SK-N-SH (cell line): ENCODE results near the gene TMEM200C. TPM values are rescaled to one million over a fixed set of nuclear protein-coding genes. Genes with fewer than 3 reads are reported as not detected.

Experiments used
- CTCF ChIA-PET: fragments of 300-600, 350-600 bp; formaldehyde crosslinking; extraction: SDS; loops from one replicate; lab custom pipeline; 2021; lab: Yijun Ruan, JAX
- POLR2A ChIA-PET: fragments of 350-600 bp; sonication (Branson Sonifier 250); formaldehyde crosslinking; extraction: SDS; loops from one replicate; lab custom pipeline; 2020; ENCODE audit warnings: antibody characterized with exemption, inconsistent platforms; lab: Yijun Ruan, JAX
- DNase-seq: peaks from one replicate; pipeline ENCODE4 v3.0.0; 2012
- H2AFZ ChIP-seq: fragments of 200-600 bp; sonication (generic); 2 replicates; pipeline ENCODE4 v1.8.1; 2016; ENCODE audit warnings: antibody characterized with exemption, mild to moderate bottlenecking, low read depth
- H3F3A ChIP-seq: fragments of 200-600 bp; sonication (generic); replicated peaks from 2 replicates; pipeline ENCODE3; 2016; ENCODE audit warnings: antibody characterized with exemption, mild to moderate bottlenecking; ENCODE audit not compliant: insufficient read depth
- H3K27ac ChIP-seq, 2 experiments: fragments of 200-500 bp in 1 of 2; fragments of 200-600 bp in 1 of 2; sonication (Bioruptor generic) in 1 of 2; sonication (generic), shearing (Covaris generic) in 1 of 2; 2 replicates each; pipeline versions ENCODE4 v1.5.1 to v1.6.1; 2014 to 2016; ENCODE audit warnings: low read depth in 2 of 2, inconsistent platforms in 1 of 2, low read length in 1 of 2, mild to moderate bottlenecking in 1 of 2, mixed read lengths in 1 of 2
- H3K27me3 ChIP-seq: fragments of 200-600 bp; sonication (generic), shearing (Covaris generic); 2 replicates; pipeline ENCODE4 v1.6.1; 2016; ENCODE audit warnings: mixed run types; ENCODE audit not compliant: insufficient read depth
- H3K36me3 ChIP-seq, 2 experiments: fragments of 200-500 bp in 1 of 2; fragments of 200-600 bp in 1 of 2; sonication (Bioruptor generic) in 1 of 2; sonication (generic) in 1 of 2; replicated peaks in 1 of 2; 2 replicates each; pipeline versions ENCODE3 to v1.5.1; 2014 to 2016; ENCODE audit warnings: low read length in 1 of 2, mild to moderate bottlenecking in 1 of 2; ENCODE audit not compliant: insufficient read depth in 2 of 2, control insufficient read depth in 1 of 2
- H3K4me1 ChIP-seq, 2 experiments: fragments of 200-500 bp in 1 of 2; fragments of 200-600 bp in 1 of 2; sonication (Bioruptor generic) in 1 of 2; sonication (generic), shearing (Covaris generic) in 1 of 2; 2 replicates each; pipeline versions ENCODE4 v1.5.1 to v1.6.1; 2014 to 2016; ENCODE audit warnings: low read depth in 1 of 2, low read length in 1 of 2, mixed run types in 1 of 2; ENCODE audit not compliant: insufficient read depth in 2 of 2, control insufficient read depth in 1 of 2
- H3K4me2 ChIP-seq: fragments of 200-600 bp; sonication (generic), shearing (Covaris generic); 2 replicates; pipeline ENCODE4 v1.6.1; 2017; ENCODE audit warnings: mixed run types
- H3K4me3 ChIP-seq, 2 experiments: fragments of 200-500 bp in 1 of 2; fragments of 200-600 bp in 1 of 2; sonication (Bioruptor generic) in 1 of 2; sonication (generic), shearing (Covaris generic) in 1 of 2; 2 replicates each; pipeline versions ENCODE4 v1.5.1 to v1.8.1; 2014 to 2016; ENCODE audit warnings: low read depth in 2 of 2, inconsistent platforms in 1 of 2, low read length in 1 of 2, mild to moderate bottlenecking in 1 of 2, mixed read lengths in 1 of 2, moderate library complexity in 1 of 2
- H3K79me2 ChIP-seq: fragments of 200-600 bp; sonication (generic); 2 replicates; pipeline ENCODE4 v1.8.1; 2017; ENCODE audit warnings: mild to moderate bottlenecking; ENCODE audit not compliant: insufficient read depth
- H3K9ac ChIP-seq: fragments of 200-600 bp; sonication (generic); 2 replicates; pipeline ENCODE4 v1.6.1; 2017; ENCODE audit warnings: mixed run types
- H3K9me2 ChIP-seq: fragments of 200-600 bp; sonication (generic); 2 replicates; pipeline ENCODE4 v1.6.1; 2017; ENCODE audit warnings: mixed run types
- H3K9me3 ChIP-seq: fragments of 200-600 bp; sonication (generic); 2 replicates; pipeline ENCODE4 v1.6.1; 2017; ENCODE audit warnings: mixed run types, mild to moderate bottlenecking, moderate library complexity
- H4K20me1 ChIP-seq: fragments of 200-600 bp; sonication (generic); 2 replicates; pipeline ENCODE4 v1.6.1; 2017; ENCODE audit warnings: mild to moderate bottlenecking, mixed run types; ENCODE audit not compliant: insufficient read depth
- CHD2 ChIP-seq: fragments of 150-350 bp; IDR thresholded peaks from 2 replicates; pipeline ENCODE4 v1.6.1; 2018; ENCODE audit warnings: low read length; ENCODE audit not compliant: partially characterized antibody
- EZH2phosphoT487 ChIP-seq: fragments of 200-600 bp; sonication (generic); IDR thresholded peaks from 2 replicates; pipeline ENCODE4 v1.6.1; 2017; ENCODE audit warnings: low read depth, mixed run types, mild to moderate bottlenecking, antibody characterized with exemption, moderate library complexity, borderline replicate concordance
- FOSL2 ChIP-seq: IDR thresholded peaks from 2 replicates; pipeline ENCODE4 v1.4.0; 2012; ENCODE audit warnings: low read depth, mild to moderate bottlenecking, moderate library complexity, borderline replicate concordance
- FOXJ3 ChIP-seq: sonication (generic); formaldehyde crosslinking; IDR thresholded peaks from 2 replicates; pipeline ENCODE4 v1.5.1; 2020; ENCODE audit warnings: mild to moderate bottlenecking, missing genetic modification reagents
- GABPA ChIP-seq: IDR thresholded peaks from 2 replicates; pipeline ENCODE4 v1.4.0; 2012; ENCODE audit warnings: low read depth, mild to moderate bottlenecking
- IRF3 ChIP-seq: fragments of 150-350 bp; IDR thresholded peaks from 2 replicates; pipeline ENCODE4 v1.6.1; 2016; ENCODE audit warnings: mild to moderate bottlenecking, low read depth, low read length
- MAX ChIP-seq: IDR thresholded peaks from 2 replicates; pipeline ENCODE4 v1.4.0; 2012; ENCODE audit warnings: low read depth
- MEF2A ChIP-seq: IDR thresholded peaks from 2 replicates; pipeline ENCODE4 v1.4.0; 2012; ENCODE audit warnings: low read depth, borderline replicate concordance
- NRF1 ChIP-seq: IDR thresholded peaks from 2 replicates; pipeline ENCODE4 v1.6.1; 2012; ENCODE audit warnings: low read depth, mild to moderate bottlenecking, low read length
- PBX3 ChIP-seq: IDR thresholded peaks from 2 replicates; pipeline ENCODE4; 2012
- RCOR1 ChIP-seq: fragments of 150-350 bp; IDR thresholded peaks from 2 replicates; pipeline ENCODE4 v1.6.1; 2017; ENCODE audit warnings: antibody characterized with exemption, low read length
- REST ChIP-seq: IDR thresholded peaks from 2 replicates; pipeline ENCODE4 v1.6.1; 2012; ENCODE audit warnings: mild to moderate bottlenecking, low read depth, low read length, moderate library complexity
- RFX5 ChIP-seq: IDR thresholded peaks from 2 replicates; pipeline ENCODE4 v1.6.1; 2012; ENCODE audit warnings: mild to moderate bottlenecking, improper control_type of control experiment, low read length
- RXRA ChIP-seq: IDR thresholded peaks from 2 replicates; pipeline ENCODE4 v1.4.0; 2012; ENCODE audit warnings: low read depth, mild to moderate bottlenecking, borderline replicate concordance
- TCF12 ChIP-seq: IDR thresholded peaks from 2 replicates; pipeline ENCODE4 v1.4.0; 2012
- USF1 ChIP-seq: IDR thresholded peaks from 2 replicates; pipeline ENCODE4 v1.4.0; 2012; ENCODE audit warnings: low read depth, borderline replicate concordance
- YY1 ChIP-seq: IDR thresholded peaks from 2 replicates; pipeline ENCODE4 v1.4.0; 2012; ENCODE audit warnings: low read depth, mild to moderate bottlenecking
- WGBS: methylation state at CpG from one replicate; pipeline ENCODE4 v1.1.6; 2017; ENCODE audit warnings: low lambda C conversion rate; 5-methylcytosine and 5-hydroxymethylcytosine counted together
- polyA plus RNA-seq, 3 experiments: library from polyadenylated mRNA; depleted of rRNA; stranded (reverse); fragments of >200 nt; gene quantifications; 2 replicates each; pipeline ENCODE4 v1.2.3, GENCODE V29; 2012

The TMEM200C gene
- polyA plus RNA-seq, 1 of the 3 experiments (the other 2 are of a cell fraction) = not detected

- ChIA-PET POLR2A (no interaction called here), CTCF (interaction anchor here (1.1 to 1.2 kb wide), 2 partner anchors 16 to 658 kb away, joined by 3 to 4 read pairs; no protein-coding TSS in a partner anchor)
- H3K9me2 ChIP-seq = no peaks in the 10 kb centered on the region
- H3K79me2 ChIP-seq = no peaks in the 10 kb centered on the region
- no peaks in the 10 kb centered on the region for H3K36me3 ChIP-seq
- WGBS = 13% methylated on average over 2 of the region's 2 CpGs
- H3K27me3 ChIP-seq = no peaks in the 10 kb centered on the region; the same call in 1 of the 2 replicates
- no peak for DNase-seq
- TF ChIP-seq REST (no peak), IRF3 (no peak), FOSL2 (no peak), FOXJ3 (CRISPR knock-in tag) (no peak), EZH2phosphoT487 (no peak), TCF12 (no peak), GABPA (no peak), MAX (no peak)
- no peak overlapping the region for H3K9ac ChIP-seq
- no peaks in the 10 kb centered on the region for H3F3A ChIP-seq
- H3K4me3 ChIP-seq = no peak overlapping the region
- no peak overlapping the region for H3K27ac ChIP-seq
- no peaks in the 10 kb centered on the region for H4K20me1 ChIP-seq
- H3K9me3 ChIP-seq = no peaks in the 10 kb centered on the region
- no peaks in the 10 kb centered on the region; a peak in 1 of 4 replicates for H3K4me1 ChIP-seq
- no peak overlapping the region for H3K4me2 ChIP-seq
- H2AFZ ChIP-seq = no peak overlapping the region
Measured at GRCh38 chr18:5885361-5885760, 10.0 kb downstream of the TMEM200C start.

GRCh38 chr18:5884375-5884774 is 10.9 kb downstream of the TMEM200C start:
- Histone ChIP-seq H3K79me2 (no peaks in the 10 kb centered on the region), H3K9me3 (no peaks in the 10 kb centered on the region), H4K20me1 (no peaks in the 10 kb centered on the region), H2AFZ (no peak overlapping the region), H3K4me1 (no peaks in the 10 kb centered on the region), H3K9ac (no peak overlapping the region), H3K4me3 (no peak overlapping the region), H3K36me3 (no peaks in the 10 kb centered on the region), H3F3A (no peaks in the 10 kb centered on the region), H3K27ac (no peak overlapping the region), H3K4me2 (no peak overlapping the region), H3K27me3 (no peaks in the 10 kb centered on the region; the same call in 1 of the 2 replicates), H3K9me2 (no peaks in the 10 kb centered on the region)
- no peak for DNase-seq
- CTCF ChIA-PET = interaction anchor here (1.0 to 1.1 kb wide), 2 partner anchors 17 to 335 kb away, joined by 3 to 5 read pairs; no protein-coding TSS in a partner anchor
- POLR2A ChIA-PET = no interaction called here
- no peak for TF ChIP-seq PBX3
- TF ChIP-seq GABPA = no peak
- TF ChIP-seq FOSL2 = no peak
- no peak for TF ChIP-seq MEF2A
- TF ChIP-seq USF1 = no peak
- TF ChIP-seq RFX5 = no peak
- no peak for TF ChIP-seq RCOR1
- no peak for TF ChIP-seq REST
- no peak for TF ChIP-seq NRF1
- TF ChIP-seq CHD2 = no peak
- no peak for TF ChIP-seq YY1
- TF ChIP-seq RXRA = no peak
- 38% methylated on average over 1 of the region's 1 CpG for WGBS
